HepG2 (cell line): Measurements from ENCODE around the gene CUEDC2. TPM values are rescaled to one million over a fixed set of nuclear protein-coding genes. Genes with fewer than 3 reads are reported as not detected.

ENCODE experiments used
- ATF3 ChIP-seq: sonication (generic); formaldehyde crosslinking; IDR thresholded peaks from 2 replicates; pipeline ENCODE4 v1.4.0; 2020; ENCODE audit warnings: missing genetic modification reagents
- BRD4 ChIP-seq: sonication (generic); formaldehyde crosslinking; IDR thresholded peaks from 2 replicates; pipeline ENCODE4 v1.4.0; 2020; ENCODE audit warnings: missing genetic modification reagents
- DR1 ChIP-seq: sonication (generic); formaldehyde crosslinking; IDR thresholded peaks from 2 replicates; pipeline ENCODE4 v1.8.0; 2021; ENCODE audit warnings: mild to moderate bottlenecking, missing genetic modification reagents, inconsistent platforms
- FIP1L1 ChIP-seq: fragments of 200-400 bp; formaldehyde crosslinking; IDR thresholded peaks from 2 replicates; pipeline ENCODE4 v1.6.1; 2018; ENCODE audit warnings: low read depth, mild to moderate bottlenecking, low read length, moderate library complexity, borderline replicate concordance; ENCODE audit not compliant: insufficient read depth
- FOXK1 ChIP-seq: sonication (generic); formaldehyde crosslinking; IDR thresholded peaks from 2 replicates; pipeline ENCODE4 v1.4.0; 2020; ENCODE audit warnings: low read depth, missing genetic modification reagents, borderline replicate concordance
- HNRNPL ChIP-seq: fragments of 200-400 bp; formaldehyde crosslinking; IDR thresholded peaks from 2 replicates; pipeline ENCODE4 v1.6.1; 2017; ENCODE audit warnings: mild to moderate bottlenecking, low read depth, low read length
- KDM5B ChIP-seq: sonication (generic); formaldehyde crosslinking; IDR thresholded peaks from 2 replicates; pipeline ENCODE4 v1.4.0; 2020; ENCODE audit warnings: missing genetic modification reagents, mild to moderate bottlenecking, borderline replicate concordance
- MEF2D ChIP-seq: sonication (generic); formaldehyde crosslinking; IDR thresholded peaks from 2 replicates; pipeline ENCODE4 v1.5.1; 2020; ENCODE audit warnings: mild to moderate bottlenecking, missing genetic modification reagents
- PAX8 ChIP-seq: sonication (generic); formaldehyde crosslinking; IDR thresholded peaks from 2 replicates; pipeline ENCODE4 v1.8.0; 2022; ENCODE audit warnings: mild to moderate bottlenecking, missing genetic modification reagents, borderline replicate concordance
- POLR2AphosphoS5 ChIP-seq: IDR thresholded peaks from 2 replicates; pipeline ENCODE4 v1.6.1; 2012; ENCODE audit warnings: low read depth, low read length
- RELA ChIP-seq: sonication (generic); formaldehyde crosslinking; IDR thresholded peaks from 2 replicates; pipeline ENCODE4 v1.4.0; 2020; ENCODE audit warnings: missing genetic modification reagents
- SOX13 ChIP-seq, 3 experiments: fragments of 450-650 bp in 1 of 3; sonication (generic) in 1 of 3; formaldehyde crosslinking in 1 of 3; IDR thresholded peaks in 2 of 3; conservative IDR thresholded peaks in 1 of 3; 2 replicates each; pipeline versions ENCODE4 v1.5.0 to v1.6.1; 2016 to 2020; ENCODE audit warnings: antibody characterized with exemption in 1 of 3, mild to moderate bottlenecking in 1 of 3, missing compliant biosample characterization in 1 of 3, missing genetic modification reagents in 1 of 3, moderate library complexity in 1 of 3
- TEF ChIP-seq: sonication (generic); formaldehyde crosslinking; IDR thresholded peaks from 2 replicates; pipeline ENCODE4 v1.5.0; 2020; ENCODE audit warnings: missing genetic modification reagents
- THRA ChIP-seq: sonication (generic); formaldehyde crosslinking; IDR thresholded peaks from 2 replicates; pipeline ENCODE4 v1.4.0; 2020; ENCODE audit warnings: missing genetic modification reagents, borderline replicate concordance
- ZBTB44 ChIP-seq: sonication (generic); formaldehyde crosslinking; IDR thresholded peaks from 2 replicates; pipeline ENCODE4 v1.4.0; 2020; ENCODE audit warnings: missing genetic modification reagents
- ZBTB7A ChIP-seq: sonication (generic); formaldehyde crosslinking; IDR thresholded peaks from 2 replicates; pipeline ENCODE4 v1.8.0; 2022; ENCODE audit warnings: mild to moderate bottlenecking, missing genetic modification reagents
- ZFYVE20 ChIP-seq: sonication (generic); formaldehyde crosslinking; IDR thresholded peaks from 2 replicates; pipeline ENCODE4 v1.8.0; 2023; ENCODE audit warnings: low read depth, mild to moderate bottlenecking, moderate library complexity, missing genetic modification reagents, borderline replicate concordance
- ZNF12 ChIP-seq: sonication (generic); formaldehyde crosslinking; IDR thresholded peaks from 2 replicates; pipeline ENCODE4 v1.5.0; 2020; ENCODE audit warnings: missing genetic modification reagents
- ZNF143 ChIP-seq: sonication (generic); formaldehyde crosslinking; IDR thresholded peaks from 2 replicates; pipeline ENCODE4 v1.4.0; 2020; ENCODE audit warnings: missing genetic modification reagents
- ZNF431 ChIP-seq: sonication (generic); formaldehyde crosslinking; IDR thresholded peaks from 2 replicates; pipeline ENCODE4 v1.9.0; 2022; ENCODE audit warnings: missing genetic modification reagents, low read depth, mild to moderate bottlenecking, borderline replicate concordance
- ZNF451 ChIP-seq: sonication (generic); formaldehyde crosslinking; IDR thresholded peaks from 2 replicates; pipeline ENCODE4 v1.5.0; 2020; ENCODE audit warnings: mild to moderate bottlenecking, missing genetic modification reagents
- ZNF547 ChIP-seq: sonication (generic); formaldehyde crosslinking; IDR thresholded peaks from 2 replicates; pipeline ENCODE4 v1.5.1; 2020; ENCODE audit warnings: mild to moderate bottlenecking, missing genetic modification reagents
- ZNF724P ChIP-seq: sonication (generic); formaldehyde crosslinking; IDR thresholded peaks from 2 replicates; pipeline ENCODE4 v1.8.0; 2022; ENCODE audit warnings: missing genetic modification reagents, borderline replicate concordance
- ZZZ3 ChIP-seq: sonication (generic); formaldehyde crosslinking; IDR thresholded peaks from 2 replicates; pipeline ENCODE4 v1.4.0; 2020; ENCODE audit warnings: missing genetic modification reagents, mild to moderate bottlenecking, borderline replicate concordance
- polyA plus RNA-seq, 8 experiments: library from polyadenylated mRNA; depleted of rRNA in 3 of 8; stranded (reverse) in 7 of 8; unstranded in 1 of 8; fragments of >200 nt; fragmentation: Illumina TruSeq in 4 of 8; extraction: Trizol in 4 of 8; gene quantifications; 2 replicates each; pipeline versions ENCODE4 v1.2.1 to v1.2.3, GENCODE V29; 2011 to 2016; ENCODE audit warnings: low read depth in 4 of 8, missing spikeins in 1 of 8, mixed read lengths in 1 of 8; ENCODE audit not compliant: insufficient read depth in 1 of 8
- total RNA-seq, 5 experiments: library from RNA; depleted of rRNA; stranded (reverse); fragments of >200 nt; fragmentation: Illumina TruSeq; extraction: Trizol; gene quantifications; 2 replicates each; pipeline ENCODE4 v1.2.3, GENCODE V29; 2016; ENCODE audit warnings: low read depth in 1 of 5

CUEDC2 gene
- total and polyA plus RNA-seq, 2 of the 13 experiments (the other 11 are each of a cell fraction or from before 2014, with no cell fraction given), result 13.1 to 18.4 TPM

GRCh38 chr10:102422545-102423129 is 9.7 kb downstream of the CUEDC2 start (continued):
- TF ChIP-seq PAX8 (CRISPR knock-in tag), result peak; percentile 98; the same call in 1 of the 2 replicates
- peak; percentile 61; the same call in 1 of the 2 replicates for TF ChIP-seq ZNF431 (CRISPR knock-in tag)
- no peak for TF ChIP-seq FIP1L1
- peak; percentile 34; the same call in 1 of the 2 replicates for TF ChIP-seq POLR2AphosphoS5
- TF ChIP-seq ZBTB7A (CRISPR knock-in tag), result peak; percentile 67; the same call in 1 of the 2 replicates
- TF ChIP-seq ZNF547 (CRISPR knock-in tag), result peak; percentile 80; the same call in 1 of the 2 replicates
- TF ChIP-seq FOXK1 (CRISPR knock-in tag), result peak; percentile 62; the same call in 1 of the 2 replicates
- peak; percentile 80; the same call in 1 of the 2 replicates for TF ChIP-seq RELA (CRISPR knock-in tag)
- peak; percentile 49; the same call in 1 of the 2 replicates for TF ChIP-seq ZNF143 (CRISPR knock-in tag)
- peak; percentile 89 for TF ChIP-seq BRD4 (CRISPR knock-in tag)
- TF ChIP-seq MEF2D (CRISPR knock-in tag), result peak; percentile 84
- peak; percentile 87; the same call in 1 of the 2 replicates for TF ChIP-seq THRA
- TF ChIP-seq TEF (CRISPR knock-in tag), result 0 out of 2 replicates have a peak, but pooled peaks have one; percentile 44
- TF ChIP-seq ZBTB44 (CRISPR knock-in tag), result peak; percentile 68; the same call in 1 of the 2 replicates
- 0 out of 2 replicates have a peak, but pooled peaks have one; percentile 36 for TF ChIP-seq HNRNPL
- TF ChIP-seq ZNF451, result peak; percentile 82; the same call in 1 of the 2 replicates
- TF ChIP-seq KDM5B (CRISPR knock-in tag), result peak; percentile 82
- TF ChIP-seq ZNF724P (CRISPR knock-in tag), result peak; percentile 82; the same call in 1 of the 2 replicates
- TF ChIP-seq ZZZ3, result peak; percentile 71; the same call in 1 of the 2 replicates
- TF ChIP-seq DR1, result peak; percentile 37; the same call in 1 of the 2 replicates
- TF ChIP-seq SOX13 (IDR thresholded peaks at IDR 0.05), result no peak
- TF ChIP-seq SOX13 (CRISPR knock-in tag; conservative IDR thresholded peaks at IDR 0.05 in 1 of 2, IDR thresholded peaks at IDR 0.05 in 1 of 2), result peak in 1 of 2 experiments; percentile 58; a peak in 2 of 4 replicates
- 0 out of 2 replicates have a peak, but pooled peaks have one; percentile 58 for TF ChIP-seq ZNF12 (CRISPR knock-in tag)
- peak; percentile 56 for TF ChIP-seq ATF3 (CRISPR knock-in tag)
- TF ChIP-seq ZFYVE20, result 0 out of 2 replicates have a peak, but pooled peaks have one; percentile 56
